Measurements from ENCODE around the gene NYNRIN.

The NYNRIN gene

DNA sequence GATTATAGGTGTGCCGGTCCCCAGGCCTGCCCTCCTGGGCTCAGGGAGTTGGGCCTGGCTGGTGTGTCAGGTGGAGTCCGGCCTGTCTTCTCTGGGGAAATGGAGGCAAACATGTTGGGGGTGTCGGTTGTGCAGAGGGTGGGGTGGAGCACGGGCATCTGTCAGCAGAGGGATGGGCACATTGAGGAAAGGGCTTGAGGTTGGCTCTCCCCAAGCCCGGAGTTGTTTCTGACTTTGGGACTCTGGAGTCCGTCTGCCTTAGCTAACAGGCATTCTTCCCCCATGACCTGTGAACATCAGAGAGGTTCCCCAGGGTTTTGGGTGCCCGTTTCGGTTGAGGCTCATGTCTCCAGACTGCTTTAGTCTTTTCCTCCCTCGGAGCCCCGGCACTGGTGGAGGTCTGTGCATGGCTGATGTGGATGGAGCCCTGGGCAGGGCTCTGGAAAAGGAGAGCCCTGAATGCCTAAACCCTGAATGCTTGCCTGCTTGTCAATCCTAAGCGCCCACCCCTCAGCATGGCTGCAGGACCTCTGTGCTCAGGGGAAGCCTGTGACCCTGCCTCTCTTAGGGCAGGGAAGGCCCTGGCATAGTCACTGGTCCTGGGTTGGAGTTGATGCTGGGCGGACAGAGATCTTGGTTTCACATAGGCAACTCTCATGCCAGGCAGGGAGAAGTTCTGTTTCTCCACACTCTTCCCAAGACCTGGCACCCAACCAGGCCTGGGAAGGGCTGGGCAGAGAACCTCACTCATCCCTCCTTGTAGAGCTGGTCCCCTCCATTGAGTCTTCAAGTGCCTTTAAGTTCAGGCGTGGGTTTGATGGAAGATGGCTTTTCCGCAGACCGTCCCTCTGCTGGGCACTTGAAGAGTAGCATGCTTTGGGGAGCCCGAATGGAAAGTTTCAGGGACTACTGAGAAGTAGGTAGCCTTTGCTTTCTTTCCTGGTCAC lies 12.9 kb downstream of the NYNRIN start:
- no peak overlapping the region for H2BK15ac ChIP-seq (ENCODE audit: low read depth, poor library complexity, severe bottlenecking)
- no peak overlapping the region for H4K8ac ChIP-seq (ENCODE audit: low read length)
- no peak overlapping the region for H2AFZ ChIP-seq (ENCODE audit: low read depth, low read length)
- no peak overlapping the region for H2BK5ac ChIP-seq (ENCODE audit: low read depth, low read length, poor library complexity, severe bottlenecking)
- no peak overlapping the region for H3K23ac ChIP-seq (ENCODE audit: low read length in 2 of 2)
- peak; percentile 72 for DNase-seq
- no peak overlapping the region for H3K4me3 ChIP-seq (ENCODE audit: insufficient read depth in 1 of 2, low read depth in 1 of 2, low read length in 2 of 2)
- peaks cover 75 to 76% of the 10 kb centered on the region in 2 experiments for H3K36me3 ChIP-seq (ENCODE audit: control insufficient read depth in 1 of 2, insufficient read depth in 2 of 2, low read depth in 1 of 2, low read length in 2 of 2)
- H3K4ac ChIP-seq (ENCODE audit: low read depth in 1 of 2, low read length in 2 of 2) = no peak overlapping the region
- no peak overlapping the region for H3K4me2 ChIP-seq (ENCODE audit: low read length, poor library complexity, severe bottlenecking)
- no peak overlapping the region for H4K91ac ChIP-seq (ENCODE audit: low read length)
- H3K9me3 ChIP-seq (ENCODE audit: control insufficient read depth, low read length) = no peaks in the 10 kb centered on the region
- H3K9ac ChIP-seq (ENCODE audit: low read length) = no peak overlapping the region
- no peak overlapping the region for H3K27ac ChIP-seq (ENCODE audit: low read length, poor library complexity, severe bottlenecking)
- no peak overlapping the region for H3K18ac ChIP-seq (ENCODE audit: low read depth in 1 of 2, low read length in 2 of 2)
- H3K27me3 ChIP-seq (ENCODE audit: control insufficient read depth in 1 of 2, insufficient read depth in 1 of 2, low read length in 2 of 2) = no peaks in the 10 kb centered on the region
- H2BK120ac ChIP-seq (ENCODE audit: low read depth, low read length) = no peak overlapping the region
- 72% methylated on average over 16 of the region's 16 CpGs for WGBS
- H3K79me1 ChIP-seq (replicated peaks; ENCODE audit: low read length, poor library complexity, severe bottlenecking) = peaks cover 2% of the 10 kb centered on the region
- H2AK5ac ChIP-seq (ENCODE audit: low read length, severe bottlenecking) = no peak overlapping the region
- no peak overlapping the region for H2BK12ac ChIP-seq (ENCODE audit: low read length in 2 of 2)
- no peak overlapping the region for H3K14ac ChIP-seq (ENCODE audit: low read length in 2 of 2)
- H3K4me1 ChIP-seq (ENCODE audit: control insufficient read depth, insufficient read depth, low read depth, low read length) = no peaks in the 10 kb centered on the region

DNA sequence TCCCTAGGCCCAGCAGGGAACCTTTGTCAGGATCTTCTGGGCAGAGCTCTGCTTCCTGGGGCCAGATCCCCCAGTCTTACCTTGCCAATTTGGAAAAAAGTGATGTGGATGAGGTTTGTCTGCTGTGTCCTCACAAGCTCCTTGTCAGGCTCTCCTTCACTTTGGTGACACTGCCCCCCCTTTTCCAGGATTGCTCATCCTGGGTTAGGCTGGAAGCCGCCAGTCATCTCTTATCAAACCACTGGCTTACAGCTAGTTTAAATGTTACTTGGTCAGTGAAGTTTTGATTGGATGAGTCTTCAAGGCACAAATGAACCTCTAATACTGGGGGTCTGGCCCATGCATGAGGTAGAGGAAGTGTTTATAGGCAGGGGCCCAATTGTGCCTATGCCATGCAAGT lies 15.3 kb downstream of the NYNRIN start:
- H3K18ac ChIP-seq (ENCODE audit: low read depth in 1 of 2, low read length in 2 of 2) = no peak overlapping the region
- no peak overlapping the region for H2BK5ac ChIP-seq (ENCODE audit: low read depth, low read length, poor library complexity, severe bottlenecking)
- no CpG with 5 or more reads among the region's 1 CpG for WGBS
- H3K4me3 ChIP-seq (ENCODE audit: insufficient read depth in 1 of 2, low read depth in 1 of 2, low read length in 2 of 2) = no peak overlapping the region
- no peak overlapping the region for H3K27ac ChIP-seq (ENCODE audit: low read length, poor library complexity, severe bottlenecking)
- H2BK120ac ChIP-seq (ENCODE audit: low read depth, low read length) = no peak overlapping the region
- H2AFZ ChIP-seq (ENCODE audit: low read depth, low read length) = no peak overlapping the region
- no peak overlapping the region for H2BK15ac ChIP-seq (ENCODE audit: low read depth, poor library complexity, severe bottlenecking)
- H4K8ac ChIP-seq (ENCODE audit: low read length) = no peak overlapping the region
- H3K23ac ChIP-seq (ENCODE audit: low read length in 2 of 2) = no peak overlapping the region
- no peak overlapping the region for H3K4me2 ChIP-seq (ENCODE audit: low read length, poor library complexity, severe bottlenecking)
- no peak overlapping the region for H3K4ac ChIP-seq (ENCODE audit: low read depth in 1 of 2, low read length in 2 of 2)
- no peak overlapping the region for H4K91ac ChIP-seq (ENCODE audit: low read length)
- H3K4me1 ChIP-seq (ENCODE audit: control insufficient read depth, insufficient read depth, low read depth, low read length) = no peaks in the 10 kb centered on the region
- H3K14ac ChIP-seq (ENCODE audit: low read length in 2 of 2) = no peak overlapping the region
- H2AK5ac ChIP-seq (ENCODE audit: low read length, severe bottlenecking) = no peak overlapping the region
- H3K79me1 ChIP-seq (replicated peaks; ENCODE audit: low read length, poor library complexity, severe bottlenecking) = no peaks in the 10 kb centered on the region
- peaks cover 0 to 10% of the 10 kb centered on the region in 2 experiments for H3K27me3 ChIP-seq (ENCODE audit: control insufficient read depth in 1 of 2, insufficient read depth in 1 of 2, low read length in 2 of 2)
- H3K9me3 ChIP-seq (ENCODE audit: control insufficient read depth, low read length) = no peaks in the 10 kb centered on the region
- DNase-seq = no peak
- no peak overlapping the region for H2BK12ac ChIP-seq (ENCODE audit: low read length in 2 of 2)
- no peak overlapping the region for H3K9ac ChIP-seq (ENCODE audit: low read length)
- H3K36me3 ChIP-seq (ENCODE audit: control insufficient read depth in 1 of 2, insufficient read depth in 2 of 2, low read depth in 1 of 2, low read length in 2 of 2) = peaks cover 59 to 64% of the 10 kb centered on the region in 2 experiments

DNA sequence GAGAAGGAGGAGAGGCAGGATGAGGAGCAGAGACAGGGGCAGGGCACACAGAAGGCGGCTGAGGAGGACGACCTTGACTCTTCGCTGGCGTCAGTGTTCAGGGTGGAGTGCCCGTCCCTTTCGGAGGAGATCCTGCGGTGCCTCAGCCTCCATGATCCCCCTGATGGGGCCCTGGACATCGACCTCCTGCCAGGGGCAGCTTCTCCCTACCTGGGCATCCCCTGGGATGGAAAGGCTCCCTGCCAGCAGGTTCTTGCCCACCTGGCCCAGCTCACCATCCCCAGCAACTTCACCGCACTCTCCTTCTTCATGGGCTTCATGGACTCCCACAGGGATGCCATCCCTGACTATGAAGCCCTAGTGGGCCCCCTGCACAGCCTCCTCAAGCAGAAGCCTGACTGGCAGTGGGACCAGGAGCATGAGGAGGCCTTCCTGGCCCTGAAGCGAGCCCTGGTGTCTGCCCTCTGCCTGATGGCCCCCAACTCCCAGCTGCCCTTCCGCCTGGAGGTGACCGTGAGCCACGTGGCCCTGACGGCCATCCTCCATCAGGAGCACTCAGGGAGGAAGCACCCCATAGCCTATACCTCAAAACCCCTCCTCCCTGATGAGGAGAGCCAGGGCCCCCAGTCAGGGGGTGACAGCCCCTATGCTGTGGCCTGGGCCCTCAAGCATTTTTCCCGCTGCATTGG lies 16.1 kb downstream of the NYNRIN start:
- 99% methylated on average over 15 of the region's 15 CpGs for WGBS
- H3K18ac ChIP-seq (ENCODE audit: low read depth in 1 of 2, low read length in 2 of 2) = no peak overlapping the region
- no peak overlapping the region for H4K91ac ChIP-seq (ENCODE audit: low read length)
- H2BK5ac ChIP-seq (ENCODE audit: low read depth, low read length, poor library complexity, severe bottlenecking) = no peak overlapping the region
- H3K23ac ChIP-seq (ENCODE audit: low read length in 2 of 2) = no peak overlapping the region
- no peak overlapping the region for H3K9ac ChIP-seq (ENCODE audit: low read length)
- no peak overlapping the region for H3K4ac ChIP-seq (ENCODE audit: low read depth in 1 of 2, low read length in 2 of 2)
- no peaks in the 10 kb centered on the region for H3K79me1 ChIP-seq (replicated peaks; ENCODE audit: low read length, poor library complexity, severe bottlenecking)
- no peak overlapping the region for H2BK12ac ChIP-seq (ENCODE audit: low read length in 2 of 2)
- H3K27ac ChIP-seq (ENCODE audit: low read length, poor library complexity, severe bottlenecking) = no peak overlapping the region
- no peak overlapping the region for H3K4me3 ChIP-seq (ENCODE audit: insufficient read depth in 1 of 2, low read depth in 1 of 2, low read length in 2 of 2)
- H2AFZ ChIP-seq (ENCODE audit: low read depth, low read length) = no peak overlapping the region
- no peak overlapping the region for H3K14ac ChIP-seq (ENCODE audit: low read length in 2 of 2)
- no peak overlapping the region for H3K4me2 ChIP-seq (ENCODE audit: low read length, poor library complexity, severe bottlenecking)
- H2BK15ac ChIP-seq (ENCODE audit: low read depth, poor library complexity, severe bottlenecking) = no peak overlapping the region
- no peak overlapping the region for H4K8ac ChIP-seq (ENCODE audit: low read length)
- no peak overlapping the region for H2BK120ac ChIP-seq (ENCODE audit: low read depth, low read length)
- no peak for DNase-seq
- no peak overlapping the region for H2AK5ac ChIP-seq (ENCODE audit: low read length, severe bottlenecking)
- H3K27me3 ChIP-seq (ENCODE audit: control insufficient read depth in 1 of 2, insufficient read depth in 1 of 2, low read length in 2 of 2) = peaks cover under 1 to 13% of the 10 kb centered on the region in 2 experiments
- no peaks in the 10 kb centered on the region for H3K4me1 ChIP-seq (ENCODE audit: control insufficient read depth, insufficient read depth, low read depth, low read length)
- no peaks in the 10 kb centered on the region for H3K9me3 ChIP-seq (ENCODE audit: control insufficient read depth, low read length)
- H3K36me3 ChIP-seq (ENCODE audit: control insufficient read depth in 1 of 2, insufficient read depth in 2 of 2, low read depth in 1 of 2, low read length in 2 of 2) = peaks cover 51 to 56% of the 10 kb centered on the region in 2 experiments
